KMS-11 (cell line): Measurements from ENCODE around the gene RSPH1.
A peak's percentile ranks its signal among the peaks of the same experiment; 100 is the strongest.

Experiments
- H2AFZ ChIP-seq: fragments of 200-600 bp; sonication (generic); 2 replicates; pipeline ENCODE4 v1.6.1; 2016; ENCODE audit warnings: antibody characterized with exemption, mixed run types, low read depth
- H3K27ac ChIP-seq: fragments of 200-600 bp; sonication (generic); 2 replicates; pipeline ENCODE4 v1.6.1; 2016; ENCODE audit warnings: mild to moderate bottlenecking, mixed run types
- H3K27me3 ChIP-seq: fragments of 200-600 bp; sonication (generic); 2 replicates; pipeline ENCODE4 v1.6.1; 2017; ENCODE audit warnings: mild to moderate bottlenecking, low read depth, mixed run types, moderate library complexity; ENCODE audit not compliant: insufficient read depth
- H3K36me3 ChIP-seq: fragments of 200-600 bp; sonication (generic); 2 replicates; pipeline ENCODE4 v1.6.1; 2017; ENCODE audit warnings: mild to moderate bottlenecking, mixed run types; ENCODE audit not compliant: insufficient read depth
- H3K4me1 ChIP-seq: fragments of 200-600 bp; sonication (generic); 2 replicates; pipeline ENCODE4 v1.6.1; 2016; ENCODE audit warnings: mild to moderate bottlenecking, low read depth, mixed run types; ENCODE audit not compliant: poor library complexity, severe bottlenecking
- H3K4me2 ChIP-seq: fragments of 200-600 bp; sonication (generic); 2 replicates; pipeline ENCODE4 v1.7.0; 2016; ENCODE audit warnings: mild to moderate bottlenecking, mixed run types
- H3K4me3 ChIP-seq: fragments of 200-600 bp; sonication (generic); IDR thresholded peaks from 2 replicates; pipeline ENCODE4 v1.6.1; 2017; ENCODE audit warnings: low read depth, low read length, mixed read lengths; ENCODE audit not compliant: insufficient read depth
- H3K79me2 ChIP-seq: fragments of 200-600 bp; sonication (generic); 2 replicates; pipeline ENCODE4 v1.6.1; 2016; ENCODE audit warnings: low read depth, mixed run types; ENCODE audit not compliant: insufficient read depth
- H3K9ac ChIP-seq: fragments of 200-600 bp; sonication (generic); 2 replicates; pipeline ENCODE4 v1.6.1; 2016; ENCODE audit warnings: mild to moderate bottlenecking, mixed run types
- H4K20me1 ChIP-seq: fragments of 200-600 bp; sonication (generic); 2 replicates; pipeline ENCODE4 v1.6.1; 2016; ENCODE audit warnings: mild to moderate bottlenecking, mixed run types; ENCODE audit not compliant: insufficient read depth
- CTCF ChIP-seq: fragments of 200-600 bp; sonication (generic); conservative IDR thresholded peaks from 2 replicates; pipeline ENCODE4 v1.6.1; 2017; ENCODE audit warnings: low read depth, mild to moderate bottlenecking, antibody characterized with exemption, low read length, moderate library complexity, mixed read lengths

RSPH1 gene

GRCh38 chr21:42496120-42496838 lies at the start of gene RSPH1:
Gene RSPH1, minus strand, starts transcription at chr21:42496224. Its CDS starts 38 bp downstream, at chr21:42496186.
- H4K20me1 ChIP-seq = no peaks in the 10 kb centered on the region
- peaks cover 13% of the 10 kb centered on the region for H3K4me1 ChIP-seq
- no peaks in the 10 kb centered on the region; the same call in 1 of the 2 replicates for H3K27me3 ChIP-seq
- TF ChIP-seq CTCF = no peak
- H3K9ac ChIP-seq = peak within 1 kb of the TSS; percentile 52
- no peak within 1 kb of the TSS for H3K27ac ChIP-seq
- peak within 1 kb of the TSS; percentile 38 for H3K4me3 ChIP-seq
- H3K36me3 ChIP-seq = no peaks in the 10 kb centered on the region
- H3K4me2 ChIP-seq = peak within 1 kb of the TSS; percentile 75
- no peaks in the 10 kb centered on the region for H3K79me2 ChIP-seq
- H2AFZ ChIP-seq = peak within 1 kb of the TSS; percentile 75

GRCh38 chr21:42545745-42546144 lies 49.7 kb upstream of the RSPH1 start:
- no peak for TF ChIP-seq CTCF
- Histone ChIP-seq H3K79me2 (no peaks in the 10 kb centered on the region), H3K36me3 (no peaks in the 10 kb centered on the region), H3K4me1 (no peaks in the 10 kb centered on the region), H4K20me1 (no peaks in the 10 kb centered on the region), H2AFZ (no peak overlapping the region), H3K9ac (no peak overlapping the region), H3K27me3 (no peaks in the 10 kb centered on the region), H3K4me2 (no peak overlapping the region), H3K4me3 (no peak overlapping the region), H3K27ac (no peak overlapping the region)

GRCh38 chr21:42545317-42545716 lies 49.3 kb upstream of the RSPH1 start:
- no peak overlapping the region for H2AFZ ChIP-seq
- no peaks in the 10 kb centered on the region for H4K20me1 ChIP-seq
- H3K4me3 ChIP-seq = no peak overlapping the region
- H3K27ac ChIP-seq = no peak overlapping the region
- H3K79me2 ChIP-seq = no peaks in the 10 kb centered on the region
- no peak overlapping the region for H3K9ac ChIP-seq
- H3K27me3 ChIP-seq = no peaks in the 10 kb centered on the region
- no peaks in the 10 kb centered on the region for H3K36me3 ChIP-seq
- no peak overlapping the region for H3K4me2 ChIP-seq
- TF ChIP-seq CTCF = no peak
- H3K4me1 ChIP-seq = no peaks in the 10 kb centered on the region

GRCh38 chr21:42544544-42544943 lies 48.5 kb upstream of the RSPH1 start:
- Histone ChIP-seq H3K4me3 (no peak overlapping the region), H3K27ac (no peak overlapping the region), H3K4me1 (no peaks in the 10 kb centered on the region), H3K4me2 (no peak overlapping the region), H3K9ac (no peak overlapping the region), H3K36me3 (no peaks in the 10 kb centered on the region), H3K79me2 (no peaks in the 10 kb centered on the region), H3K27me3 (no peaks in the 10 kb centered on the region), H4K20me1 (no peaks in the 10 kb centered on the region), H2AFZ (no peak overlapping the region)
- no peak for TF ChIP-seq CTCF
